Measurements from ENCODE around the gene CCL21.

CCL21 gene

DNA sequence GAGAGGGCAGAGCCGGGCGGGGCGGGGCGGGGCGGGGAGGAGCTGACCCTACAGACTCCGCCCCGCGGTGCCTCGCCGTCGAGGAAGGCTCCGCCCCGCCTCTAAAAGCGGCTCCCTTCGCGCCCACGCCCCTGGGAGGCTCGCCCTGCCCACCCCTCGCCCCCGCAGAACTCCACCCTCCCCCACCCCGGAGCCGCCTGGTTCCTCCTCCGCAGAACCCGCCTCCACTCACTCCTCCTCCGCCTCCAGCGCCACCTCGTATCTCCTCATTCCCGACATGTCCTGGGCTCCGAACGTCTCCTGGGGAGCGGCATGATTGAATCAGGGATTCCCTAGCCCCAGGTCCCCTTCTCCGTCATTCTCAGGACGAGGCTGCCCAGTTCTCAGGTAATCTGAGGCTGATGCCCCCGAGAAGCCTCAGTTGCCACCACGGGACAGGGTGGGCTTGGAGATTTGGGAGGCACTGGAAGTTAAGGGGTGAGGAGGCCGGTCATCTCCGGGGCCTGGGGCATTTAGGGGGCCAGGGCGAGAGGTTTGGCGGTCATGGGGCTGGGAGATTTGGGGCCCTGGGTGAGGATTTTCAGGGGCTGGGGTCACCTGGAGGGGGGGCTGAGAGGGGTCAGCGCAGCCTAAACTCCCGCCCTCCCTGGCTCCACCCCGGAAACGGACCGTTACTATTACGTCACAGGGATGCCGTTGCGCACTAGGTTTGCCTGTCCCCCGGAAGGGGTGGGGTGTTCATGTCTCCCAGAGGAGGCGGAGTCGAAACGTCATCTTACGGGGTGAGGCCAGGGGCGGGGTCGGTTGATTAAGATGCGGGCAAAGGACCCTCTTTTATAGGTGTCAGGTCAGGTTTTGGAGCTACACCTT, 44.3 kb downstream of the CCL21 start:
- no peak for DNase-seq

DNA sequence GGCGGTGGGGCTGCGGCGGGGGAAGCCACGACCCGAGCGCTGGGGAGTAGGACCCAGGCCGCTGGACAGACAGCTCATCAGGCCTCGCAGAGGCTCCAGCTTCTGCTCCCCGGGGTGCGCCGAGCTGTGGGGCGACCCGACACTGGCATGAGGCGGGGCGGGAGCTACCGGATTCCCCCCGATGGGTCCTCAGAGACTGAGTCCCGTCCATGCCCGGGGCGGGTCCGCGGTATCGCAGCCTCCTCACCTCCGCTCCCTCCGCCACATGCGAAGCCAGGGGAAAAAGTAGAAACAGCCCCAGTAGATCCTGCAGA, 44.9 kb downstream of the CCL21 start:
- no peak for DNase-seq

DNA sequence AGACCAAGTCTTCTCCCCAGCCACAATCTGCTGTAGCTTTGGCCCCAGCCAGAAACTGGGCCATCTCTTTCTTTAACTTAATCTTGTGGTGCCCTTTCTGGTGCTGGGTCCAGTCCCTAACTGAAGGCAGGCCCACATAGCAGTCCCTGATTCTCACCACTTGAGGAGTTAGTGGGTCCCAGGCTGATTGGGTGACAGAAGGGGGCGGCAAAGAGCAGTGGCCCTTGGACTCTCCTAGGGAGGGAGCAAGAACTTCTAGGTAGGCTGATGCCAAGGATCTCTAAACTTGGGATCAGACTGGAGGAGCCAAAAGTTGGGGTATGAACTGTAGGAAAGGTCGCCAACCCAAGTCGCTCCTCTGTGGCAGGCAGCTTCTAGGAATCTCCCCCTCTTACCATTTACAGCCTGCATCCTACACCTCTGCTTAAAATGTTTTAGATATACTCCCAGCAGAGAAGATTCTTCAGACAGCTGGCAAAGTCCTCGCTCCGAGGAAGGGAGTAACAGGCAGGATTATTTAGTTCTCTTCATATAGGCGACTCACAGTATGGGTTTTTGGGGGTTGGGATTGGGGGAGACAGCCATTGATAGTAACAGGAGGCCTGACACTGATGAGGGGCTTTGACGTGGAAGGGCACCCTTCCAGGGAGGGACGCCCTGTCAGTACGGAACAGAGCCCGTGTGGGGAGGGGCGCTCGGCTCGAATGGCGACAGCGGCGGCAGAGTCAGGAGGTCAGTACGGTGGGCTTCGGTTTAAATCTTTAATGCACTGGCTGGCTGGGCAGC, 45.5 kb downstream of the CCL21 start:
- no peak for DNase-seq

DNA sequence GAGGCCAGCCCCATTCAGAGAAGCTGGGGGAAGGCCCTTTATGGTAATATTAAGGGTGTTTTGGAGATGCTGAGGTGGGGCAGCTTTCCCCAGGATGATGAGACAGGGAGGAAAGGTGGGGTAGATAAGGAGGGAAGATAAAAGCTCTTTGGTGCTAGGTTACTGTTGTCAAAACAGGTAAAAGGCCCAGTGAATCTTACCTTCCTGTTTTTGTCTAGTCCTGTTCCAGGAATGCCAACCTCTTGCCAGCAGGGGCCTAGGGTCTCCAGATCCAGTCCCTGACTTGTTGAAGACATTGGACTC, 46.7 kb downstream of the CCL21 start:
- no peak for DNase-seq

DNA sequence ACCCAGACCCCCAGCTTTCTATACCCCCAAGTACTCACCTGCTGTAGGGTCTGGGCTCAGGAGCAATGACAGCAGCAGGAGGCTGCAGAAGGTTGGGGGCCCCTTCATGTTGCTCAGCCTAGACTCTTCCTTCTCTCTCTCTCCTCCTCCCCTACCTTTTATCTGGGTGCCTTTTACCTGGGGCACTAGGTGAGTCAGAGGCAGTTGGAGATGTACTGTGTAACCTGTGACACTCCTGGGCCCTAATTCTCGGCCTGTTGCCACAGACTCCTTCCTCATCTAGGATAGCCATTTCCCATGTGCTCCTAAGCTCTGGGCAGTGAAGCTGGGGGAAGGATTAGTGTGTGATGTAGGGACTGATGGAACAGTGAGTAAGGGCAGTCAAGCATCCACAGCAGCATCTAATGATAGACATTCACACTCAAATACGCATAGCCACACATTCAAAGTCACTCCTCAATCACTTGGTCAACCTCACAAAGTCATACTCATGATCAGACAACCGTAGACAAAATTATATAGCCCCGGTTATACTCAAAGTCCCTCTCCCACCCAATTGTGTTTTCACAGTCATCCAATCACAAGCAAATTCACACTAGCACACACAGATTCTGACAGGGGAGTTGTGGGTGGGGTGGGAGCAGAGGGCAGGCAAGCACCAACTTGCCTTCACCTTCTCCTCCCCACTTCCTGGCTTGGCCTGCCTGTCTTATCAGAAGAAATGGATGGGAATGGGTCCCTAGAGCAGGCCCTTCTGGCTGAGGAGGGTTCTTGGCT, 47.2 kb downstream of the CCL21 start, which contains the start of gene CCL27:
Gene CCL27, minus strand, starts transcription at position 132 of the 777 bp plus-strand sequence. Its CDS starts 24 bp downstream, at position 108.
- no peak for DNase-seq

DNA sequence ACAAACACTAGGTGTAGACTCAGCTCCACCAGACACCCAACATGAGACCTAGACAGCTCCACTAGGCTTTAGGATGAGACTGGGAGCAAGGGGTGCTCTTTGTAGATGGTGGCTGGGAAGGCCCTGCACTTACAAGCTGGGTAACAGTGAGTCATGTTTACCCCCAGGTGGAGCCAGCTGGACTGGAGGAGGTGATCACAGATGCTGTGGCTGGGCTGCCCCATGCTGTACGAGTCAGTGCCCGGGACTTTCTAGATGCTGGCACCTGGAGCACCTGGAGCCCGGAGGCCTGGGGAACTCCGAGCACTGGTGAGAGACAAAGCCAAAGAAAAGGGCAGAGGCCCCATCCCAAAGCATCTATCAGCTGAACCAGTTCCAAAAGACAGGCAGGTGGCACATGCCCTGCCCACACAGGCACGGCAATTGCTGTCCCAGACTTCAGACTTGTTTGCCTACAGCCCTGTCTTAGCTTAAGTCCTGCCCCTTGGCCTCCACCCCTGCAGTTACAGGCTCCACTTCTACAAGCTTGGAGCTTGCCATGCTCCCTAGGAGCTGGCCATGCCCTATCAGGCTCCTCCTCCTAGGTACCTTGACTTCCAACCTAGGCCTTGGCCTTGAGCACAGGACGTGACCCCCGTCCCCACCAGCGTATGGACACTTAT, 50.2 kb downstream of the CCL21 start:
- DNase-seq: no peak
